ENCODE measurements around the gene NPR2.

- TF ChIP-seq CTCF (IDR thresholded peaks at IDR 0.05) (no peak), ZFX (IDR thresholded peaks at IDR 0.05; ENCODE audit: borderline replicate concordance) (no peak)
Measured at GRCh38 chr9:35769763-35770162, 21.6 kb upstream of the NPR2 start.
